Astrocyte (in vitro differentiated cells and primary cell): Measurements from ENCODE around the gene ASB13. TPM values are rescaled to one million over a fixed set of nuclear protein-coding genes. Genes with fewer than 3 reads are reported as not detected.

Experiments used
- DNase-seq: peaks from one replicate; pipeline ENCODE4 v3.0.0-alpha.2; 2010; ENCODE audit warnings: low read depth
- FAIRE-seq: peaks from 2 replicates; lab custom pipeline; 2011; peaks lifted over from hg19 to GRCh38; lab: Jason Lieb, UNC
- H2AFZ ChIP-seq: 2 replicates; pipeline ENCODE4 v1.6.0; 2012; ENCODE audit warnings: low read depth, low read length, inconsistent platforms
- H3K27ac ChIP-seq: 2 replicates; pipeline ENCODE4 v1.5.1; 2011; ENCODE audit warnings: low read depth, low read length, inconsistent platforms
- H3K27me3 ChIP-seq: 2 replicates; pipeline ENCODE4 v1.6.0; 2011; ENCODE audit warnings: low read length, inconsistent platforms; ENCODE audit not compliant: insufficient read depth
- H3K36me3 ChIP-seq: 2 replicates; pipeline ENCODE4 v1.5.1; 2011; ENCODE audit warnings: low read length, inconsistent platforms; ENCODE audit not compliant: insufficient read depth
- H3K4me1 ChIP-seq: 2 replicates; pipeline ENCODE4 v1.5.1; 2011; ENCODE audit warnings: low read length, inconsistent platforms; ENCODE audit not compliant: insufficient read depth
- H3K4me2 ChIP-seq: 2 replicates; pipeline ENCODE4 v1.6.0; 2012; ENCODE audit warnings: low read length, inconsistent platforms
- H3K4me3 ChIP-seq: 2 replicates; pipeline ENCODE4 v1.5.1; 2011; ENCODE audit warnings: low read depth, mild to moderate bottlenecking, low read length, inconsistent platforms; ENCODE audit not compliant: insufficient read depth
- H3K79me2 ChIP-seq: 2 replicates; pipeline ENCODE4 v1.6.0; 2012; ENCODE audit warnings: mild to moderate bottlenecking, low read length, inconsistent platforms; ENCODE audit not compliant: insufficient read depth
- H3K9ac ChIP-seq: 2 replicates; pipeline ENCODE4 v1.6.0; 2012; ENCODE audit warnings: mild to moderate bottlenecking, low read length, inconsistent platforms
- H3K9me3 ChIP-seq: 2 replicates; pipeline ENCODE4 v1.5.1; 2012; ENCODE audit warnings: low read depth, mild to moderate bottlenecking, low read length, inconsistent platforms; ENCODE audit not compliant: insufficient read depth
- H4K20me1 ChIP-seq: 2 replicates; pipeline ENCODE4 v1.6.0; 2012; ENCODE audit warnings: low read length, inconsistent platforms; ENCODE audit not compliant: insufficient read depth
- H3K27ac Mint-ChIP-seq: one replicate; pipeline ENCODE4 v1.8.0; 2021; ENCODE audit warnings: mild to moderate bottlenecking, mixed read lengths; ENCODE audit not compliant: unreplicated experiment
- H3K27me3 Mint-ChIP-seq: one replicate; pipeline ENCODE4 v1.8.0; 2021; ENCODE audit warnings: low read depth, mixed read lengths; ENCODE audit not compliant: unreplicated experiment
- H3K36me3 Mint-ChIP-seq: one replicate; pipeline ENCODE4 v1.8.0; 2021; ENCODE audit warnings: low read depth, mixed read lengths; ENCODE audit not compliant: unreplicated experiment
- H3K4me1 Mint-ChIP-seq: one replicate; pipeline ENCODE4 v1.8.0; 2021; ENCODE audit warnings: low read depth, mixed read lengths; ENCODE audit not compliant: unreplicated experiment
- H3K4me3 Mint-ChIP-seq: one replicate; pipeline ENCODE4 v1.8.0; 2021; ENCODE audit warnings: mild to moderate bottlenecking, moderate library complexity, mixed read lengths; ENCODE audit not compliant: unreplicated experiment
- H3K9me3 Mint-ChIP-seq: one replicate; pipeline ENCODE4 v1.8.0; 2021; ENCODE audit warnings: mild to moderate bottlenecking, mixed read lengths; ENCODE audit not compliant: unreplicated experiment
- CTCF ChIP-seq: IDR thresholded peaks from 2 replicates; pipeline ENCODE4 v1.5.1; 2011; ENCODE audit warnings: low read depth, mild to moderate bottlenecking, inconsistent platforms, low read length, moderate library complexity; ENCODE audit not compliant: insufficient read depth
- EZH2 ChIP-seq: IDR thresholded peaks from 2 replicates; pipeline ENCODE4 v1.6.1; 2012; ENCODE audit warnings: mild to moderate bottlenecking, low read length, inconsistent platforms; ENCODE audit not compliant: insufficient read depth
- total RNA-seq: library from RNA; stranded (reverse); gene quantifications from 2 replicates; pipeline ENCODE4 v1.2.1, GENCODE V29; 2021

The ASB13 gene
- total RNA-seq, 1 donor from 2014 or later = 4.8 TPM

GRCh38 chr10:5614155-5614721, 52.2 kb downstream of the ASB13 start:
- Mint-ChIP-seq H3K27ac (no peak overlapping the region), H3K9me3 (no peaks in the 10 kb centered on the region), H3K4me1 (peaks cover 14% of the 10 kb centered on the region), H3K27me3 (peaks cover 8% of the 10 kb centered on the region), H3K4me3 (no peak overlapping the region), H3K36me3 (no peaks in the 10 kb centered on the region)
- Histone ChIP-seq H3K79me2 (no peaks in the 10 kb centered on the region), H3K9me3 (no peaks in the 10 kb centered on the region), H3K36me3 (no peaks in the 10 kb centered on the region), H3K4me2 (peak overlapping the region; percentile 6), H3K27ac (no peak overlapping the region), H3K4me3 (no peak overlapping the region), H4K20me1 (no peaks in the 10 kb centered on the region), H3K27me3 (no peaks in the 10 kb centered on the region), H3K4me1 (peaks cover 14% of the 10 kb centered on the region), H2AFZ (no peak overlapping the region), H3K9ac (no peak overlapping the region)
- TF ChIP-seq CTCF = no peak
- FAIRE-seq = peak; percentile 43
- peak; percentile 64 for DNase-seq

GRCh38 chr10:5613481-5614154, 52.8 kb downstream of the ASB13 start:
- H3K27ac ChIP-seq = no peak overlapping the region
- DNase-seq (no peak), FAIRE-seq (no peak)
- no peaks in the 10 kb centered on the region for H3K27me3 ChIP-seq
- H3K36me3 ChIP-seq = no peaks in the 10 kb centered on the region
- H3K9me3 ChIP-seq = no peaks in the 10 kb centered on the region
- H3K9ac ChIP-seq = no peak overlapping the region
- TF ChIP-seq EZH2 (no peak), CTCF (no peak)
- H4K20me1 ChIP-seq = no peaks in the 10 kb centered on the region
- Mint-ChIP-seq H3K27ac (no peak overlapping the region), H3K4me3 (no peak overlapping the region), H3K27me3 (peaks cover 11% of the 10 kb centered on the region), H3K9me3 (no peaks in the 10 kb centered on the region), H3K4me1 (peaks cover 10% of the 10 kb centered on the region), H3K36me3 (no peaks in the 10 kb centered on the region)
- H3K79me2 ChIP-seq = no peaks in the 10 kb centered on the region
- no peak overlapping the region for H3K4me2 ChIP-seq
- no peak overlapping the region for H3K4me3 ChIP-seq
- no peak overlapping the region for H2AFZ ChIP-seq
- H3K4me1 ChIP-seq = peaks cover 14% of the 10 kb centered on the region
